OCI-LY1 (cell line): ENCODE data around the gene PRPF6.

ENCODE experiments used
- CTCF ChIP-seq: fragments of 200-600 bp; sonication (generic), shearing (Covaris generic); IDR thresholded peaks from 2 replicates; pipeline ENCODE4 v1.5.1; 2017; ENCODE audit warnings: mild to moderate bottlenecking, antibody characterized with exemption, low read length, moderate library complexity, mixed read lengths
- EZH2 ChIP-seq: fragments of 200-600 bp; sonication (generic), shearing (Covaris generic); IDR thresholded peaks from 2 replicates; pipeline ENCODE4 v1.8.0; 2017; ENCODE audit warnings: borderline replicate concordance, mixed run types, mild to moderate bottlenecking, antibody characterized with exemption, low read length, moderate library complexity, mixed read lengths

- TF ChIP-seq CTCF (no peak), EZH2 (no peak)
Observed at GRCh38 chr20:64051561-64052325, 70.8 kb downstream of the PRPF6 start.
